COLO668 (cell line): ENCODE data around the gene REG4.
"Not testable (repeated sequence)": the region's sequence is repeated elsewhere in the genome, so short reads cannot be mapped to it uniquely, and the experiment has no call there.

Experiments
- DNase-seq: peaks from one replicate; lab custom pipeline; 2025; ENCODE audit not compliant: unreplicated experiment; lab: John Stamatoyannopoulos, UW

REG4 gene

GRCh38 chr1:119811387-119811786 is at the start of gene REG4:
REG4 (minus strand) TSS chr1:119811460; CDS start chr1:119808769, 2,691 bp downstream.
- DNase-seq: no peak

- no peak for DNase-seq
Observed at GRCh38 chr1:119859647-119860046, 48.4 kb upstream of the REG4 start.

DNA sequence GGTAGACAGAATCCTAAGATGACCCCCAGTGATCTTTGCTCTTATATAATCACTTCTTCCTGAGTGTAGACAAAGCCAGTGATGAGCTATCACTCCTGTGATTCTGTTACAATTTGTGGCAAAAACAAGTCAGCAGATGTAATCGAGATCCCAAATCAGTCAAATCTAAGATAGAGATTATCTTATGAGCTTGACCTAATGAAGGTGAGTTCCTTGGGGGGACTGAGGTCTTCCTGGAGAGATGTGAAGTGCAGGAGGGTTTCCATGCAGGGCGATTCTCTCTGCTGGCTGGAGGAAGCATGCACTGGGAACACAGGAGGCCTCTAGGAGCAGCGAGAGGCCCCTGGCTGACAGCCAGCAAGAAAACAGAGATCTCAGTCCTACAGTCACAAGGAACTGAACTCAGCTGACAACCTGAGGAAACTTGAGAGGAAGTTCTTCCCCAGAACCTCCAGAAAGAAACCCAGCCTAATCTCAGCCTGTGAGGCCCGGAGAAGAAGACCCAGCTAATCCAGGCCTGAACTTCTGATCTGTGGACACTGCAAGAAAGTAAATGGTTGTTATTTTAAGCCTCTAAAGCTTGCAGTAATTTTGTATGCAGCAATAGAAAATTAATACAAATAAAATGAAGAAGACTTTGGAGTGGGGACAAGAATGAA is 47.4 kb upstream of the REG4 start:
- DNase-seq: not testable (repeated sequence)

GRCh38 chr1:119858126-119858525 is 46.9 kb upstream of the REG4 start:
- DNase-seq: no peak

DNA sequence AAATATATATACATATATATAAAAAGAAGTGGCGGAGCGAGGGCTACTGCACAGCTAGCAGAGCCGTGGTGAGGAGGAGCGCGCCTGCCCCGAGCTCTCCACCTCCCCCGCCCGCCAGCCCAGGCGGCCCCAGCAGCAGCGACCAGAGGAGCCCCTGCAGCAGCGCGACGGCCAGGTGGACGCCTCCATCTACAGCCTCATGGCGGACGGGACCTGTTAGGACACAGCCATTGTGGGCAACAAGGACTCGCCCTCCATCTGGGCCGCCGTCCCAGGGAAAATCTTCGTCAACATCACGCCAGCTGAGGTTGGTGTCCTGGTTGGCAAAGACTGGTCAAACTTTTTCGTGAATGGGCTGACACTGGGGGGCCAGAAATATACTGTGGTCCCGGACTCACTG is 41.9 kb upstream of the REG4 start:
- no peak for DNase-seq

DNA sequence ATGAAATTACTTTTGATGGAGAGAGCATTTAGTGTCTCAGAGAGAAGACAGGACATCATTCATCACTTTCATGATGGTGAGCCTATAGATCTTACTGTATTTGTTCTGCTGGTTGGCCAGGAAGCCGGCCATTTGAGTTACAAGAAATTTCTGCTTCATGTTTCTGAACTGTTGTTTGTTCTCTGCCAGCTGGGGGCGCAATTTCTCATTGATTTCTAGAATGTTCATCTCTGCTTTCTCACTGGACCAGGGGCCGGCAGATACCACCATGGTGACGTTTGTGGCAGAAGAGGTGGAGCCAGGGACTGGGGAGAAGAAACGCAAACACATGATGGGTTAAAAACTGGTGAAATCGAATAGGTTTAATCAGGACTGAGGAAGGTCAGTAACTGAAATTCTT is 32.9 kb upstream of the REG4 start:
- DNase-seq: not testable (repeated sequence)

DNA sequence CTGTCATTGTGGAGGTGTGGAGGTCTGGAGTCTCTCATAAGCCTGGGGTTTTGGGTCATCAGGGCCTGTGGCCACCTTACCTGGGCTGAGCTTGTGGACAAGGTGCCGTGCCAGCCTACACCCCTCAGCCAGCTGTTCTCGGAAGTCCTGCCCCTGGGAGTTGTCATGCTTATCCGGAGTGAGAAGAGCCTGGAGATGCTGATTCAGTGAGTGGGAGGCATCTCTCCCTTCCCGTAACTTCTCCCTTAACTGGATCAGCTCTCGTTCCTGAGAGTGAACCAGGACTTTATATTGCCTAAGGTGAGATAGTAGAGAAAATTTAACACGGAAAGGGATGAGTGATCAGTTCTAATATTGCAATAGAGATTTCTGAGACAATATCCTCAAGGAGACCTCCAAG is 30.0 kb upstream of the REG4 start:
- no peak for DNase-seq

DNA sequence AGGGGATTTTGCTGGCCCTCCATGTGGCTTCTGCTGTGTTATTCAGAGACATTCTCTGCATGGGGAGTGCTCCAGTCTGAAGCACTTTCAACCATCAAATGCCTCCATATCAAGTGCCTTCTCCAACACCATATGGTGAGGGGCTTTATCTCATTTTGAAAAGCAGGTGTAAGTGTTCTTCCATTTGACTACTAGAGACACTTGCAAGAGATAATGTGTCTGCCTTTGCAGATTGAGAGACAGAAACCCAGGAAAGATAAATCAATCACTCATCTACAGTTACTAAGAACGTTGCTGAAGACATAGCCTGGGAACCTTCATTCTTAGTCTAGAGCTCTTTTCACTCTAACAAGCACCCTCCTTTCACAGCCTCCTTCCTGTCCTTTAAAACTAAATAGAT is 29.5 kb upstream of the REG4 start:
- no peak for DNase-seq

DNA sequence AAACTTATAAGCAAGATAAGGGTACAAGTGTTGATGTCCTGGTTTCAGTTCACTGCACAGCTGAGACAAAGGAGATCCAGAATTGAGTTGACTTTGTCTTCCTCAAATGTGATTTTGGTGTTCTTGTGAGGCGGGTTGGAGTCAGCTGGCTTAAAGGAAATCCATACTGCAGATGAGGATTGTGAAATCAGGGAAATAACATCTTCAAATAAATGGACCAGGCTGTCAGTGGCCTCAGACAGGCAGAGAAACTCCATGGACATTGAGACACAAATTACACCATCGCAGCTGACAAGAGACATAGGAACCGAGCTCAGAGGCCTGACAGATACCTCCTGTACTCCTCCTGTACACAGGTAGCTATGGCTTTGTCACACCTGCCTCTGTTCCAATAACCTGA is 27.0 kb upstream of the REG4 start:
- DNase-seq: no peak

GRCh38 chr1:119834990-119835389 is 23.7 kb upstream of the REG4 start:
- no peak for DNase-seq

DNA sequence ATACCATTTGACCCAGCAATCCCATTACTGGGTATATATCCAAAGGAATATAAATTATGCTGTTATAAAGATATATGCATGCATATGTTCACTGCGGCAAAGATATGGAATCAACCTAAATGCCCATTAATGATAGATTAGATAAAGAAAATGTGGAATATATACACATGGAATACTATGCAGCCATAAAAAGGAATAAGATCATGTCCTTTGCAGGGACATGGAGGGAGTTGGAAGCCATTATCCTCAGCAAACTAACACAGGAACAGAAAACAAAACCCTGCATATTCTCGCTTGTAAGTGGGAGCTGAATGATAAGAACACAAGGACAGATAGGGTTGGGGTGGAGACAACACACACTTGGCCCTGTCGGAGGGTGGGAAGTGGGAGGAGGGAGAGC is 19.8 kb upstream of the REG4 start:
- DNase-seq: no peak

GRCh38 chr1:119829625-119830024 is 18.4 kb upstream of the REG4 start:
- peak; percentile 65 for DNase-seq

GRCh38 chr1:119829006-119829405 is 17.7 kb upstream of the REG4 start:
- not testable (repeated sequence) for DNase-seq

GRCh38 chr1:119828266-119828665 is 17.0 kb upstream of the REG4 start:
- no peak for DNase-seq

GRCh38 chr1:119827010-119827409 is 15.8 kb upstream of the REG4 start:
- DNase-seq: no peak

- no peak for DNase-seq
Observed at GRCh38 chr1:119822406-119822805, 11.1 kb upstream of the REG4 start.

DNA sequence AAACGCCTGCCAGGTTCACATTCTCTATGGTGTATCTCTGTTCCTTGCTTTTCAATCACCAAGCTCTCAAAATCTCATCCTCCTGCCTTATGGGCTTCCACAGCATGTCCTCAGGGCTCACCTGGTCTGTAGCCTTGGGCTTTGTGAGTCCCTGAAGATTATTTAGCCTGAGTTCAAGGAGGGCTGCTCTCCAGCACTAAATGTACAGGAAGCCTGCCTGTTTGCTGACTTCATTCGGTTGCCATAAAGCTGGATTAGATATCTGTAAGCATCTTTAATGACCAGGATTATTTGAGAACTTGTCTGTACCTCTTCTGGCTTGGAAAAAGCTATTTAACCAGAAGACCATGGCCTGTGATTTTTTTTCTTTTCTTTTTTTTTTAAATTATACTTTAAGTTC is 6.9 kb upstream of the REG4 start:
- no peak for DNase-seq

- peak; percentile 31 for DNase-seq
Observed at GRCh38 chr1:119816407-119816806, 5.1 kb upstream of the REG4 start.

DNA sequence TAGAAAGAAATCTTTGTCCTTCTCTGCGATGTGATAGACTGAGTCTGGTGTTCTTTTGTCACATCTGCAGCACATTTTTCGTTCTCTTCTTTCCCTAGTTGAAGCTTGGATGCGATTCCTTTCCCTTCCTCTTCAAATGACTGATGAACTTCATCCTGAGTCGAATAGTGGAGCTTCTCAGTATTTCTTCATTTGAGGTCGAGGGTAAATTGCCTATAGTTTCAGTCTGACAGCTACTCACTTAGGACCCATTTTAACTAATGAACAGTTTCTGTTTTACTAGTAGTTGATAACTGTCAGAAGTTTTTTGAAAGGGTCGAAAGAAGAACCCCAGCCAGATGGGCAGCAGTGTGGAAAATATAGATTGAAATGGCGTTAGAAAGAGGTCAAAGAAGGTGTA is 4.7 kb upstream of the REG4 start:
- DNase-seq: no peak

DNA sequence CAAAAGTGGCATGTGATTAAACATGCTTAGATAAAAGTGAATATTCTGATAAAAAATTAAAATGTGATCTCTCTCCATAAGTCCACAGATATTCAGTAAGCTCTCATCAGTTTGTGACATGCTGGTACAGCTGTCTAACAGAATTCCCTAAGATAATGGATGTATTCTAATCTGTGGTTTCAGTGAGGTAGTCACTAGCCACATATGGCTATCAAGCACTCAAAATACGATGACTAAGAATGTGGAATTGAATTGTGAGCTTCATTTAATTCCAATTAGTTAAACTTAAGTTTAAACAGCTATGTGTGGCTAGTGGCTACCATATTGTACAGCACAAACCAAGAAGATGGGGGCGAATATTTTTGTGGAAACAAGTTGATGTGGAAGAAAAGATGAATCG is 4.1 kb upstream of the REG4 start:
- DNase-seq: no peak

DNA sequence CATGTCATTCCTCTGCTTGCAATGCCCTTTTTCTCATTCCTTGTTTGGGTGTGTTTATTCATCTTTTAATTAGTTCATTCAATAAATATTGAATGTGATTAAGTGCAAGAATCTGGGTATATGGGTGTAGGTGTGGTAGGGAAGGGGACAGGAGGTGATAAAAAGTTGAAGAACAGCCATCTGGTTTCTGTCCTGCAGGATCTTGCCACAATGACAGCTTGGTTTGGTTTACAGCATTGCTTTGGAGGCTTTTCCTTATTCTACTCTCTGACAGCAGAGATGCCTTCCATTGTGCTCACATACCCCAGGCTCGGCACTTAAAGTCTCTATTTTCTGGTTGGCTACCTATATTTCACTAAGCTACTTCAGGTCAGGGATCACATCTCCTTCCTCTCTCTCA is 3.0 kb upstream of the REG4 start:
- DNase-seq: no peak

- no peak for DNase-seq
Observed at GRCh38 chr1:119811985-119812557, 811 bp upstream of the REG4 start.

- peak; percentile 87 for DNase-seq
Observed at GRCh38 chr1:119808972-119809550, 2.2 kb downstream of the REG4 start.
